GM18858 (cell line): ENCODE results near the gene ONECUT3.
"Not testable (repeated sequence)": the region's sequence is repeated elsewhere in the genome, so short reads cannot be mapped to it uniquely, and the experiment has no call there.

Source experiments
- ATAC-seq: cut with Tn5 transposase; IDR thresholded peaks from one replicate; pipeline ENCODE4 v1.9.1; 2021; ENCODE audit not compliant: unreplicated experiment

Gene ONECUT3

GRCh38 chr19:1755467-1756171, 2.3 kb downstream of the ONECUT3 start:
- no peak for ATAC-seq

- no peak for ATAC-seq
Measured at GRCh38 chr19:1756264-1756663, 3.0 kb downstream of the ONECUT3 start.

- ATAC-seq = no peak
Measured at GRCh38 chr19:1756705-1757465, 3.6 kb downstream of the ONECUT3 start.

- no peak for ATAC-seq
Measured at GRCh38 chr19:1757468-1758230, 4.3 kb downstream of the ONECUT3 start.

GRCh38 chr19:1758231-1758577, 4.9 kb downstream of the ONECUT3 start:
- no peak for ATAC-seq

GRCh38 chr19:1758959-1759903, 5.9 kb downstream of the ONECUT3 start:
- no peak for ATAC-seq

GRCh38 chr19:1760020-1760419, 6.7 kb downstream of the ONECUT3 start:
- no peak for ATAC-seq

- not testable (repeated sequence) for ATAC-seq
Measured at GRCh38 chr19:1760786-1761527, 7.7 kb downstream of the ONECUT3 start.

- no peak for ATAC-seq
Measured at GRCh38 chr19:1761528-1762242, 8.4 kb downstream of the ONECUT3 start.

- no peak for ATAC-seq
Measured at GRCh38 chr19:1762243-1763117, 9.2 kb downstream of the ONECUT3 start.

DNA sequence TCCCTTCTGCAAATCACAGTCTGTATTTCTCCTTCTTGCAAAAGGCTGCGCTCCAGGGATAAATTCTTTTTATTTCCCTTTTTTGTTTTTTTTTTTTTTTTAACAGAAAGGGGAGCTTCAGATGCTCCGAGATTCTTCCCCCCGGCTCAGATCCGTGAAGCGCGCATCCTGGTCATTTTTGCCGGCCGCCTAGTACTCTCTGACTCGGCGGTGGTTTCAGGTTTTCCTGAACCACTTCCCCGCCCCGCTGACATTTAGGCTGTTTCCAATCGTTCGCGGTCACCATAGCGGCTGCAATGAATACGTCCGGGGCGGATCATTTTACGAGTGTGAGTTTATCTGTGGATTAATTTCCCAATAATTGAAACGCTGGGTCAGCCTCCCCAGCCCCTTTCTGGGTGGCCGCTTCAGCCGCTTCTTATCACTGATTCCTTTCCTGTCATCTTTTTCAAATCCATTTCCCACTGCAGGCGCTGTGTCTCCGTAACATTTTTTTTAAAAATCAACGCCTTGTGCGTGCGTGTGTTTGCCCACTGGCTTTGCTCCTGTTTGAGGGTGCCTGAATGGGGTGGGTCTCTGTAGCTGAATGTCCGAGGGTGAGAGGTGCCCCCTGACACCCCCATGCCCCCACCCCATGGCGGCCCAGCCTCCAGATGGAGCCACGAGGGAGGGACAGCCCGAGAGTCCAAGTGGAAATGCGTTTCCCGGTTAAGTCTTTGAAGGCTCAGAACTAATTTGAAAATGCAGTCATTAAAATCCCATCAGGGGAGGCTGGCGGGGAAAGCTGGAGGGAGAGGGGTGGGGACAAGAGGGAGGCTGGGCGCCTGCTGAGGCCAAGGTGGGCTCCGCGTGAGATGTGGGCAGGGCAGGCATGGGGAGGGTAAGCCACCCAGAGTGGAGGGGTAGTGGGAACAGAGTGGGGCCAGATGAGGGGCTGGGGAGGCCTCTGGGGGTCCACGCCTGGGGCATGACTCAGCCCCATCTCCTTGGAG, 10.6 kb downstream of the ONECUT3 start:
- ATAC-seq = no peak

DNA sequence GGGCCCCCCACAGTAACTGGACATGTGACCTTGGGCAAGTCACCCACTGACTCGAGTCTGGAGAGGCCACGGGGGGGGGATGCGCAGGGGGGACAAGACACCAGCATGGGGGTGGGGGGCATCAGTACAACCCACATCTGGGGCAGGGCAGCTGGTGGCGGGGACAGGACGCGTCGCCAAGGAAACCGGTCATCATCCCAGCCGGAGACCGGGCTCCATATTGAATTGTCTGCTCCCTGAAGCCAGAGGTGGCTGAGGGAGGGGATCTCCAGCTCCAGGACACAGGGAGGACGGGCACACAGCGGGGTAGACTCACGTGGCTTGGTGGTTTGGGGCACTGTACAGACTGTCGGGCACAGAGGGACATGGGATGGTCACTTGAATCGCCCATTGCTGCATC, 11.4 kb downstream of the ONECUT3 start:
- ATAC-seq = no peak

- ATAC-seq = no peak
Measured at GRCh38 chr19:1765232-1765903, 12.1 kb downstream of the ONECUT3 start.

DNA sequence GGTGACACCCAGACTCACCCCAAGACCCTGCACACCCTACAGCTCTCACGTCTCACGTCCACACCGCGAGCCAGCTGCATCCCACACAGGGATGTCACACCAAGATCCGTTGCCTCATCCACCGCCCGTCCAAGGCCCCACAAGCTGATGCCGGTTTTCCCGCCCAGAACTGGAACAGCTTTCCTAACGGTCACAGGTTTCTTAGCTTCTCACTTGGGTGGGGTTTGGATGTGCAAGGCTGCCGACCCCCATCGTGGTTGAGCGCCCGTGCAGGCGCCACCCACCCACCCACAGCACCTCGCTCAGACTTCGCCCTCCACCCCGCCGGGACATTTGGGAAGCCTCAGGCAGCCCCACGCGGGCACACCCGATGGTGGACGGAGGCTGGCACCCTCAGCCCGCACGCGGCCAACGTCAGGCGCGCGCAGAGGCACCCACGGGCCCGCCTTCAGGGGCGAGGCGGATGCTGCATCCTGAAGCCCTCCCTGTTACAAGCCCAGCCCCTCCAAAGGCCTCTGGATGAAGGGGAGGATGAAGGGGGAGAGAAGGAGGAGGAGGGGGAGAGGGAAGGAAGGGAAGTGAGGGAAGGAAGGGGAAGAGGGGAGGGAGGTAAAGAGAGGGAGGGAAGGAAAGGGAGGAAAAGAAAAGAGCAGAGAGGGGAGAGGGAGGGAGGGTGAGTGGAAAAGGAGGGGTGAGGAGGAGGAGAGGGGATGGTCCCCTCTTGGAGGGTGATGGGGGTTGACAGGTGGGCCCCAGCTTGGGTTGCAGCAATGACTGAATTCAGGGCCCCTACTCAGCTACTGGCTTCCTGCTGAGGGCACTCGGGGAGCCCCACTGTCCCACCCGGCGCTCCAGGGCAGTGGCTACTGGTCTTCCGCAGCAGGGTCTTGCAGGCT, 12.8 kb downstream of the ONECUT3 start:
- no peak for ATAC-seq

GRCh38 chr19:1766800-1767352, 13.6 kb downstream of the ONECUT3 start:
- no peak for ATAC-seq
